GM21423 (cell line): ENCODE results near the gene SEPTIN3.
"Not testable (repeated sequence)": the region's sequence is repeated elsewhere in the genome, so short reads cannot be mapped to it uniquely, and the experiment has no call there.

Experiments
- ATAC-seq: cut with Tn5 transposase; IDR thresholded peaks from one replicate; pipeline ENCODE4 v1.9.1; 2021; ENCODE audit warnings: mild to moderate bottlenecking, moderate library complexity; ENCODE audit not compliant: unreplicated experiment

The SEPTIN3 gene

GRCh38 chr22:41939981-41940831 lies 29.0 kb upstream of the SEPTIN3 start:
- ATAC-seq: peak; percentile 46

- peak; percentile 28 for ATAC-seq
Observed at GRCh38 chr22:41940832-41941765, 28.1 kb upstream of the SEPTIN3 start.

- ATAC-seq: no peak
Observed at GRCh38 chr22:41943661-41944209, 25.5 kb upstream of the SEPTIN3 start.

DNA sequence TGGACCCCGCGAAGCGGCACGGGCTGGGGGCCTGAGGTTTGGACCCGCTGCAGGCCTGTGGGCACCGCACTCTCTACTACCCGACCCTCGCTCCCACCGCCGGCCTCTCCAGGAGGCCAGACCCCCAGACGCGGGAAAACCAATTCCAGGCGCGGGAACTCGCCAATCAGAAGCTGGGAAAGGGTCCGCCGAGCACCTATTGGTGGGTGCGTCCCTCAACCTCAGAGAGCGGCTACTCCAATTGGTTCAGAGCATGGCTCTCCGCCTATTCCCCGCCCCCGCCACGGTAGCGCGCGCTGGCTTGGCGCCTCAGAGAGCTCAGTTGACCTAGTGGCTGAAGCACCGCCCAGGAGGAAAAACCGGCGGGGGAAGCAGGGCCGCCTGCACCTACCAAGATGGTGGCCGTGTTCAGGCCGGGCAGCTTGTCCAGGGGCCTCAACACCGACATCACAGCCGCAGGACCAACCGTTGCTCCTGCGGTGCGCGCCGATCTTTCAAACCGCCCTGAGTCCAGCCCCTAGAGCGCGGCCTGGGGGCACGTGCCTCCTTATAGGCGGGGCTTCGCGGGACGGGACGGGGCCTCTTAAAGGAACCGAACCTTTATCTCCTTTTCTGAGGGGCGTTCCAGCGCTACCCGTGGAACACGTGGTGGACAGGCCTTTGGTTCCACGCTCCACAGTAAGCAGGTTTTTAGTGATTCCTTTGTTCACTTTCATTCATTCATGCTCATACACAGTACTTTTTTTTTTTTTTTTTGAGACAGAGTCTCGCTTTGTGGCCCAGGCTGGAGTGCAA lies 22.4 kb upstream of the SEPTIN3 start, which contains the start of gene CENPM:
CENPM (minus strand) TSS at position 524 of the 795 bp plus-strand sequence; CDS start at position 448, 76 bp downstream.
- peak; percentile 78 for ATAC-seq

DNA sequence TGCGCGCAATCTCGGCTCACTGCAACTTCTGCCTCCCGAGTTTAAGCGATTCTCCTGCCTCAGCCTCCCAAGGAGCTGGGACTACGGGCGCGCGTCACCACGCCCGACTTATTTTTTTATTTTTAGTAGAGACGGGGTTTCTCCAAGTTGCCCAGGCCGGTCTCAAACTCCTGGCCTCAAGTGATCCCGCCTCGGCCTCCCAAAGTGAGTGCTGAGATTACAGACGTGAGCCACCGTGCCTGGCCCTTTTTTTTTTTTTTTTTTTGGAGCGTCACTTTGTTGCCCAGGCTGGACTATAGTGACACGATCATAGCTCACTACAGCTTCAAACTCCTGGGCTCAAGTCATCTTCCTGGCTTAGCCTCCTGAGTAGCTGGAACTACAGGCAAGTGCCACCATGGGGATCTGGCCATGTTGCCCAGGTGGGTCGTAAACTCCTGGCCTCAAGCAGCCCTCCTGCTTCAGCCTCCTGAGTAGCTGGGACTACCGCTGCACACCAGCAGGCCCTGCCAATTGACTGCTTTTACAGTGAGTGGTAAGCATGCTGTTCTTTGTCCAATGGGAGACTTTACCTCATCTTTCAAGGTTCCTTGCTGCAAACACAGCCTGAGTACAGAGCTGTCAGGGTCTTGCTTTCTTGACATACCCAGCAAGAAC lies 21.7 kb upstream of the SEPTIN3 start:
- no peak for ATAC-seq

GRCh38 chr22:41948142-41948541 lies 21.1 kb upstream of the SEPTIN3 start:
- ATAC-seq: no peak

- not testable (repeated sequence) for ATAC-seq
Observed at GRCh38 chr22:41948928-41949296, 20.3 kb upstream of the SEPTIN3 start.

GRCh38 chr22:41949297-41949965 lies 19.8 kb upstream of the SEPTIN3 start:
- ATAC-seq: no peak

DNA sequence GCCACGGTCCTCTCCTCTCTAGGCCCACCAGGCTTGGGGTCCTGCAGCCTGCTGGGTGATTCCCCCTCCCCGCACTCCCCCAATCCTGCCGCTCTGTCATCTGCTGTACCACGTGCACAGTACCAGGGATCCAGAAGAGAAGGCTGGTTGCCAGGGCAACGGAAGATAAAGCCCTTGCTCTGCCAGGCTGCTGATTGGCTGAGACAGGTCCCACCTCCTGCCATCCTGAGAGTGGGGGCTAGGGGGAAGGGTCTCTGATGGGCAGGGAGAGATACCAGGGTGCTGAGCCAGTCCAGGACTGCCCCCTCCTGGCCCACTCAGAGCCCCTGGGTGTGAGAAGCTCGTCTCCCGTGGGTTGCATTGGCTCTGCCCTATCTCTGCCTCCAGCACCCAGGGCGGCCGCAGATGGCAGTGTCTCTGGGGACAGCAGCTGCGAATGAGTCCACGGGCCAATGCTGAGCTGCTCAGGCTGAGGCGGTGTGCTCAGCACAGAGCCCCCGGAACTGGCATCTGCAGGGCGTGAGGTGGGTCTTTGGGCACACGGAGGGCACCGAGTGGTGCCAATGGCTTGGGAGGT lies 17.3 kb upstream of the SEPTIN3 start, which contains the start of gene SMIM45:
SMIM45 (plus strand) TSS at position 253 of the 577 bp plus-strand sequence.
- ATAC-seq: no peak

DNA sequence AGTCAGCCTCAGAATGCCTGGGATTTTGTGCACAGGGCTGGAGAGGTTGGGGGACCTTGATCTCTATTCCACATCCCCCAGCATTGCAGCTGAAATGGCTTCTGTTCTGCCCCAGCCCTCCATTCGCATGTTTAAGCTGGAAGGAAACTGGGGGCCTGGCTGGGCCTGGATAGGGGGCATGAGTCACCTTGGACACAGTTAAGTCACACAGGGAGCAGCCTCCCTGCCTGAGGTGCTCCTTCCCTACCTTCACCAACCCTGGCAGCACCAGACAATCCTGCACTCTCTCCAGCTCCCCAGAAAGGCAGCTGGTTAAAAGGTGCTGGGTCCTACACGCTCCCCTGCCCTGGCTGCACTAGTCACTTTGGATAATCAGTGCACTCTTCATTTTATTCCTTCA lies 16.5 kb upstream of the SEPTIN3 start:
- no peak for ATAC-seq

- ATAC-seq: peak; percentile 16
Observed at GRCh38 chr22:41957941-41958556, 11.2 kb upstream of the SEPTIN3 start.

GRCh38 chr22:41963453-41964111 lies 5.7 kb upstream of the SEPTIN3 start:
- ATAC-seq: no peak

GRCh38 chr22:41964112-41964491 lies 5.1 kb upstream of the SEPTIN3 start:
- no peak for ATAC-seq

GRCh38 chr22:41966225-41966606 lies 3.0 kb upstream of the SEPTIN3 start:
- no peak for ATAC-seq

DNA sequence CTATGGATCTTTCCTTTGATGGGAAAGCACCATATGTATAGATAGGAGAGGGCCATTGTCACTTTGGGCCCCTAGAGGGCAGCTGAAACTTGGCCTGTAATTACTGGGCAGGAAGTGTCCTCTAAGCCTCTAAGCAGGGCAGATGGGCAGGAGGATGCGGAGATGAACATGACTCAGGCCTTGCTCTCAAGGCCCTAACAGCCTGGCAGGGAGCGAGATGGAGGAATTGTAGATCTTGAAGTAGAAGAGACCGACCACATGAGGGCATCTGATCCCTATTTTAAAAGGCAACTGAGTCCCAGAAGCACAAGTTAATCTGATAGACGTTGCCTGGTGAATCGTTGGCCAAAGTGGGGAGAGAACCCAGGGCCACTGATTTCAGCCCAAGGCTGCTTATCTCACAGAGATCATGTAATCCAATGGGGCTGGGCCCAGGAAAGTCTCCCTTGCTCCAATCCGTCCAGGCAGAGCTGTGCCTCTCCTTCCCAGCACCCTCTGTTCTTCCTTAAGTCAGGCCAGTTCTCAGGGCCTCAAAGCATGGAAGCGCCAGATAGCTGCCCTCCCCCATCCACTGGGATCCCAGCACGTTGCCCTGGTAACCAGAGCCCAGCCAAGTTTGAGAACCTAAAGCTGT lies 2.5 kb upstream of the SEPTIN3 start:
- ATAC-seq: no peak

GRCh38 chr22:41968601-41969000 lies 642 bp upstream of the SEPTIN3 start:
- no peak for ATAC-seq

- no peak for ATAC-seq
Observed at GRCh38 chr22:41970601-41971000, 1.4 kb downstream of the SEPTIN3 start.

DNA sequence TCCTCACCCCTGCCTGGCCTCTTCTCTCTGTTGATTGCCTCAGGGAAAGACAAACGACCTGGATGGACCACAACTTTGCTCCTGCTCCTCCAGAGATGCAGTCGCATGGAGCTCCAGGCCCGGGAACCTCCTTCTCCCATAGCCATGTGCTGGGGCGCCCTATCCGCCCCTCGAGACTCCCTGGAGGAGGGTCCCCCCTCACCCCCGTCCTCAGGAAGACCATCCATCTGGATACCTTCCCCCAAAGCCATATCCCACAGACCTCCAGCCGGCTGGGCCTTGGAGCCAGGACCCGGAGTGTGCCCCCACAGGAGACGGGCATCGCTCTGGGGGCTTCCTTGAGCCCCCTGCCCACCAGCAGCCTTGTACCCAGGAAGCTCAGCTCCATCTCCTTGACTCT lies 2.2 kb downstream of the SEPTIN3 start:
- ATAC-seq: no peak
